HepG2 (cell line): ENCODE measurements around the gene NEDD4L. TPM values are rescaled to one million over a fixed set of nuclear protein-coding genes. Genes with fewer than 3 reads are reported as not detected.
A peak's percentile ranks its signal among the peaks of the same experiment; 100 is the strongest.

Source experiments
- ELF4 ChIP-seq: sonication (generic); formaldehyde crosslinking; IDR thresholded peaks from 2 replicates; pipeline ENCODE4 v1.5.0; 2020; ENCODE audit warnings: missing genetic modification reagents, mild to moderate bottlenecking, moderate library complexity, borderline replicate concordance
- ERF ChIP-seq: IDR thresholded peaks from 2 replicates; pipeline ENCODE4 v1.6.1; 2018; ENCODE audit warnings: missing biosample characterization, missing genetic modification reagents
- GATAD2A ChIP-seq: IDR thresholded peaks from 2 replicates; pipeline ENCODE4 v1.6.1; 2016
- MTA1 ChIP-seq: sonication (generic); formaldehyde crosslinking; IDR thresholded peaks from 2 replicates; pipeline ENCODE4 v1.4.0; 2020; ENCODE audit warnings: missing genetic modification reagents, mild to moderate bottlenecking, borderline replicate concordance
- REXO4 ChIP-seq: sonication (generic); formaldehyde crosslinking; IDR thresholded peaks from 2 replicates; pipeline ENCODE4 v1.8.0; 2022; ENCODE audit warnings: missing genetic modification reagents, mild to moderate bottlenecking, borderline replicate concordance
- ZBTB33 ChIP-seq: sonication (generic); formaldehyde crosslinking; IDR thresholded peaks from 2 replicates; pipeline ENCODE4 v1.4.0; 2020; ENCODE audit warnings: missing genetic modification reagents
- ZBTB4 ChIP-seq: sonication (generic); formaldehyde crosslinking; IDR thresholded peaks from 2 replicates; pipeline ENCODE4 v1.4.0; 2020; ENCODE audit warnings: missing genetic modification reagents, mild to moderate bottlenecking, borderline replicate concordance
- ZBTB44 ChIP-seq: sonication (generic); formaldehyde crosslinking; IDR thresholded peaks from 2 replicates; pipeline ENCODE4 v1.4.0; 2020; ENCODE audit warnings: missing genetic modification reagents
- ZBTB7A ChIP-seq: sonication (generic); formaldehyde crosslinking; IDR thresholded peaks from 2 replicates; pipeline ENCODE4 v1.8.0; 2022; ENCODE audit warnings: mild to moderate bottlenecking, missing genetic modification reagents
- polyA plus RNA-seq, 8 experiments: library from polyadenylated mRNA; depleted of rRNA in 3 of 8; stranded (reverse) in 7 of 8; unstranded in 1 of 8; fragments of >200 nt; fragmentation: Illumina TruSeq in 4 of 8; extraction: Trizol in 4 of 8; gene quantifications; 2 replicates each; pipeline versions ENCODE4 v1.2.1 to v1.2.3, GENCODE V29; 2011 to 2016; ENCODE audit warnings: low read depth in 4 of 8, missing spikeins in 1 of 8, mixed read lengths in 1 of 8; ENCODE audit not compliant: insufficient read depth in 1 of 8
- total RNA-seq, 5 experiments: library from RNA; depleted of rRNA; stranded (reverse); fragments of >200 nt; fragmentation: Illumina TruSeq; extraction: Trizol; gene quantifications; 2 replicates each; pipeline ENCODE4 v1.2.3, GENCODE V29; 2016; ENCODE audit warnings: low read depth in 1 of 5

Gene NEDD4L
- total and polyA plus RNA-seq, 2 of the 13 experiments (the other 11 are each of a cell fraction or from before 2014, with no cell fraction given): 168 to 390 TPM

GRCh38 chr18:58403799-58404455, 359.9 kb downstream of the NEDD4L start (continued):
- peak; percentile 39; the same call in 1 of the 2 replicates for TF ChIP-seq ZBTB33
- TF ChIP-seq ZBTB4 (CRISPR knock-in tag): peak; percentile 63; the same call in 1 of the 2 replicates
- no peak for TF ChIP-seq ELF4 (CRISPR knock-in tag)
- TF ChIP-seq ERF (CRISPR knock-in tag): peak; percentile 13; the same call in 1 of the 2 replicates
- peak; percentile 47; the same call in 1 of the 2 replicates for TF ChIP-seq GATAD2A (CRISPR knock-in tag)
- TF ChIP-seq ZBTB7A: no peak
- TF ChIP-seq MTA1 (CRISPR knock-in tag): no peak
- no peak for TF ChIP-seq REXO4
- TF ChIP-seq ZBTB44: no peak
